NCI-H1694 (cell line): Measurements from ENCODE around the gene CCDC122.

Experiments
- DNase-seq: peaks from one replicate; lab custom pipeline; 2025; lab: John Stamatoyannopoulos, UW

CCDC122 gene

DNA sequence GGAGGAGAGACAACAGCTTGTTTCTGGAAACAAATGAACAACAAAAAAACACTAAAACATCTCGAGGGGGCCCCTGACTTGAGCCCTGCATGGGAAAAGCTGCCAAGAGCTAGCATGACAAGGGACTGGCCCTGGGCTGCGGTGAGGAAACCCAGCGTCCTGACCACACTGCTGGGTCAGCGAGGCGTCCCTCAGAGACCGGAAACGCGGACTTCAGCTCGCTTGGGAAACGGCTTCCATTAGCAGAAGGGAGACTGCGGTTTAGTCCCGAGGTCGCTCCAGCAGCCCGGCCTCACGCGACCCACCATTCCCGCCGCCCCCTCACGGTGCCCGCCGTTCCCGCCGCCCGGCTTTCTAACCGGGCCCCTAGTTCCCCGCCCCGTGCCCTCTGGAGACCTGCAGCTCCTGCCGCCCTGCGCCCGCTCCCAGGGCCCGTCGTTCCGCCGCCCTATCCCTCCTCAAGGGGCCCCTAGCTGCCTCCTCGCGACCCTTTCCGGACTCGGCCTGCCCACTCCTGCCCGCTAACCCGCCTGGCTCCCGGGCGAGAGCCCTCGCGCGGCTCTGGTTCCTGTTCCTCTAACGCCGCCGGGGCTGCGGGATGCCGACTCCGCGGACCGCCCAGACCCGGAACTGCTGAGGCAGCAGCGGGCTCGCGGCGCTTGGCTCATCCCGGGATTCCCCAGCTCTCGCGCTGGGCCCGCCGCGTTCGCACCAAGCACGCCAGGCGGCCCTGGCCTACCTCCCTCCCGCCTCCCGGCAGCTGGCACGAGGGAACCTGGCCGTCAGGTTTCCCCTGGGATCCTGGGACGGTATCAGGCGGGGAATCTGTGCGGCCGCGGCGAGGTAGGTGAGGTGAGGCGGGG lies at the start of gene CCDC122:
CCDC122 (minus strand) TSS at position 849 of the 863 bp plus-strand sequence. CDS start 10,364 bp downstream, outside the sequence.
- no peak for DNase-seq

DNA sequence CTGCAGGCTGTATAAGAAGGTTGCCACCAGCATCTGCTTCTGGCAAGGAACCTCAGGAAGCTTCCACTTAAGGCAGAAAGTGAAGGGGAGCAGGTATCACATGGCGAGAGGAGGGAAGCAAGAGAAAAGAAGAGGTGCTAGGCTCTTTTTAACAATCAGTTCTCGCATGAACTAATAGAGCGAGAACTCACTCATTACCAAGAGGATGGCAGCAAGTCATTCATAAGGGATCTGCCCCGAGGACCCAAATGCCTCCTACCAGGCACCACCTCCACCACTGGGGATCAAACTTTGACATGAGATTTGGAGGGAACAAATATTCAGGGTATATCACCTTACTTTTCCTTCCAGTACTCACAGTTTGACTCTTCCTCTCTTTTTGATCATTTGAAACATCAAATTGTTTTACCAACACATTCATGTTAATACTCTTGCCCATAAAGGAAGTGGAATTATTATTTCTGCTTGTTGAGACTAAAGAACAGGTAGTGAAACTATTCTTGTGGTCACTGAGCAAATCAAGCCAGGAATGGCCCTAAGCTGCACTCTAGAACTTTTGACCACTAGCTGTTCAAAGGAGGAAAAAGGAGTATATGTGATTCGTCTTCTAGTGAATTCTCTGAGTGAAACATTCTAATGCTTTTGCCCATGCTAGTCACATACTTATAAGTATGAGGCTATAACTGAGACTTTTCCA lies 45.2 kb upstream of the CCDC122 start:
- no peak for DNase-seq

GRCh38 chr13:43920965-43921674 lies 41.6 kb upstream of the CCDC122 start:
- no peak for DNase-seq

GRCh38 chr13:43918636-43919035 lies 39.1 kb upstream of the CCDC122 start:
- DNase-seq, result no peak

DNA sequence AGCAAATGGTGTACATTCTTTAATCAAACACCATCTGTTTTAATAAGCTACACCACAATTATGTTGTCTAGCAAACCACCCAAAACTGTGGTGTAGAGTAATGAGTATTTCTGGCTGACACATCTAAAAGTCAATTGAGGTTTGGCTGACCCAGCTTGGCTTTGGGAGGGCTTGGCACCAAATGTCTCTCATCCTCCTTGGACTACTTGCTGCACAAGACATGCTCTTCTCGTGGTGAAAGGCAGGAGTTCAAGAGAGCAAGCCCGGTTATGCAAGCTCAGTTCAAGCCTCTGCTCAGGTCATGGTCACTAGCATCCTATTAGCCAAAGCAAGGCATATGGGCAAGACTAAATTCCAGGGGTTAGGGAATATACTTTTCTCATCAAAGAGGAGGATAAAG lies 37.3 kb upstream of the CCDC122 start:
- no peak for DNase-seq

DNA sequence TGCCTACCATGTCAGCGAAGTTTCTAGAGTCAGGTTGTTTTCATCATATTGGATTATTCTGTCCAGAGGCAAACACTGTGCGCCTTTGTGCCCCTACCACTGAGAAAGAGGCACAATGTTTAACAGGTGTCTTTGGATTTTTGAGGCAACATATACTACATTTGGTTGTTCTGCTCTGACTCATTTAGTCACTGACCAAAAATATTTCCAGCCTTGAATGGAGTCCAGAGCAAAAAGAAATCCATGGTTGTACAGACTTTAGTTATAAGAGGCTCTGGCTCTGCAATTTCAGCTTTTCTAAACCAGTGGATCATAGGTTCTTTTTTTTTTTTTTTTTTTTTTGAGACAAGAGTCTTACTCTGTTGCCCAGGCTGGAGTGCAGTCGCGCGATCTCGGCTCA lies 35.9 kb upstream of the CCDC122 start:
- DNase-seq, result no peak

DNA sequence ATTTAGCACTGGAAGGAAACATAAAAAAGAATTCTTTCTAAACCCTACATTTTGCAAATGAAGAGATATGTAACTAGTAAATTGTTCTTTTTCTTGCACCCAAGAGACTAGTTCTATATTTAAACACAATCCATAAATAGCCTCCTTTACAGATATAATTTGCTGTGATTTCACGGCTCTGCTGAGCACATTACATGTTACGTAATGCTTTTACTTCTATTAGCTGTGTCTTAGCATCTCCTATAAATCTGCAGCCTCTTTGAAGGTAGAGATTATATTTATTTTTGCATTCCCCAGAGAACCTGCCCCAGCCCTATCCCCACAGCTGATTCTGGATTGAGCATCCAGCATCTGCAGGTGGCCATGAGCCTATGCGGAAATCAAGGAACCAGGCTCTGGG lies 32.3 kb upstream of the CCDC122 start:
- no peak for DNase-seq

GRCh38 chr13:43911278-43911677 lies 31.7 kb upstream of the CCDC122 start:
- no peak for DNase-seq

- DNase-seq, result no peak
These were observed 31.3 kb upstream of the CCDC122 start for GRCh38 chr13:43910856-43911255.

DNA sequence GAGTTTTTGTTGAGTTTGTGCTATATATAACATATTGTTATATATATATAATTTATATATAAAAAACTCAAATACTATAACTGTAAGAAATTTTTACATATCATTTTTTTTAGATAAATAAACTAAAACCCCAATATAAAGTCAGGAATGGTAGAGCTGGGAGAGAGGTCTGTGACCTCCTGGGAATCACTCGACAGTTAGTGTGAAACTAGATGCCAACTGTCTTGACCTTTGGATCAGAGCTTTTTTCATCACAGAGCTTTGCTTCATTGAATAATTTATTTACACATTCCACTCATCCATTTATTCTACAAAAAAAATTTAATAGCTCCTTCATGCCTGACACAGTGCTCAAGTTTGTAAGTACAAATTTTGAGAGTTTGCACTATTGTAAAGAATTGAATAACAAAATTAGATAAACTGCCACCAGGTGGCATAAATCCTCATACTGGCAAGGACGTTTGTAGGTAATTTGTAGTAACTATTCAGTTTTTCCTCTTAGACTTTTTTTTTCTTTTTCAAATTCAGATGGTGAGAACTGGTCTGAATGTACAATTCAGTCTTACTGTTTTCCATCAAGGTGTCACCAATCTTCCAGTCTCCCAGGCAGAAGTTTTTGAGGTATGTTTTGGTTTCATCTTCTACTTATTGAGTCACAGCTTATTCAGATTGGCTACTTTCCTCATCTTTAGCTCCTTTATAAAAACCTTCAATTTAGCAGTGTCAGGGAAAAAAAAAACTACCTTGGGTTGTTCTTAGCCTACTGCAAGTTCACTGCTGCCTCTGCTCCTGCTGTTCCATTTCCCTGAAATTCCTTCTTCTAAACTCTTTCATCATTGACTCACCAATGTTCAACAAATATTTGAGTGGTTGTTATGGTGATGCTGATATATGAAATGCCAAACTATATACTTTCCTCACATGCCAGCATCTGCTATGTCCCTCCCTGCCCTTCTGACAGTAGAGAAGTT lies 28.9 kb upstream of the CCDC122 start:
- peak; percentile 32 for DNase-seq

DNA sequence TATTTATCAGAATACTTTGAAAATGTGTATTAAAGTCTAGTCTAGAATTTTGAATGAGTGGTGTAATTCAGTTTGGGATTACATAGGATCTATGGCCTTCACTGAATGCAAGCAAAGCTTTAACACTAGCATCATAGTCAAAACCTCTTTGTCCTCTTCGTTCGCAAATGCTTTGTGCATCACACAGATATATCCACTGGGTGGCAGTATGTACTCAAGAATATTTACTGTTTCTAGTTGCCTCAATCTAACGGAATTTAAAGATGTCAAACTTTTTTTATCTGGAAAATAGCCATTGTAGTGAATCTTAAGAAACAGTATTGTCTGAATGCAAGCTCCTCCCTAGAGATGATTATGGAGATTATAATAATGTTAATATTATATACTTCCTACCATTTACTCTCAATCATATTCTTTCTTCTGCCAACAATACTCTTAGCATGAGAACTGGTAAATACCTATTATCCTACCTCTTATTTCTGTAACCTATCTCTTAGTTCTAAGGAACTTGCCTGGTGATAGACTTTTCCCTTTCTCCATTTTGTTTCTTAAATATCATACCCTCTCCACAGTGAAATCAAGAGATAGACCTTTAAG lies 26.0 kb upstream of the CCDC122 start:
- peak; percentile 84 for DNase-seq

DNA sequence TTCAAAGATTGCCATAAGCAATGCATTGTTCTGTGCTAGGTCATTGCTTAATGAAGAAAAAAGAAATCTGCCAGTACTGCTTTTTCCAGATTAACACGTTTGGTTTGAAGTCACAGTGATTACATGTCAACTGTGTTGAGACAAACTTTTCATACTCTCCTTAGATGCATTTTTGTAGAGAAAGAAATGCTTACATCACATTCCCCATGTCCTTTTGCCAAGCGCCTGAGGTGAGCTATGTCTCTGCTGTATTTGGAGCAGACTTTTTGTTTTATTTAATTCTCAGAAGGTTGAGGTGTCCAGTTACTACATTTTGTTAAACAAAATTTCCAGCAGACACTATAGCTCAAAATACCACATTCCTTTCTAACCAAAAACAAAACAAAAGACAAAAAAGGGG lies 16.4 kb upstream of the CCDC122 start:
- DNase-seq, result no peak

- no peak for DNase-seq
These were observed 14.9 kb upstream of the CCDC122 start for GRCh38 chr13:43894438-43894837.

DNA sequence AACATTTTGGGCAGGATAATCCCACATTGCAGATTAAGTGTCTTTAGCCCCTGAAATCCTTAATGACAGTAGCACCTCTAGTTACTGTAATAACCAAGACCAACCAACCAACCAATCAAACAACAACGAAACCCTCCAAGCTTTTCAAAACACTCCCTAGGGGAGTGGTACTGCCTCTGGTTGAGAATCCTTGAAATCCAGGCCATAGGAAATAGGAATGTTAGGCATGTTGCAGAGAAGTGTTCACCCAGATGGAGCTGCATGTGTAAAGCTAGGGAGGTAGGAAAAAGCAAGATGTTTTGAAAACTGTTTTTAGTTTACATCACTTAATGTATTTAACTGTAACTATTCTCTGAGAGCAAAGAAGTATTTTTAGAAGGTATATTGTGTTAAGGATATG lies 4.7 kb upstream of the CCDC122 start:
- no peak for DNase-seq

DNA sequence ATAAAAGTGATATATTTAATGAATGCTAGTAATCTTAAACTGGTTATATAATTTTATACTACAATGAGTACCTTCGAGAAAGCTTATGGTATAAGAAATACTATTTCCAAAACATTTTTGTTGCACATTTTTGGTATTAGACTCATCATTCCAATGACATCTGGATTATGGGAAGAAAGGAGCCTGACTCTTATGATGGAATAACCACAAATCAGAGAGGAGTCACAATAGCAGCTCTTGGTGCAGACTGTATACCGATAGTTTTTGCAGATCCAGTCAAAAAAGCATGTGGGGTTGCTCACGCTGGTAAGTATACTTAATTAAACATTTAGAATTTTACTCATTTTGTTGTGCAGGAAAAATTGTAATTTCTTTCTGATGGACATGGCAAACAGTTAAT lies 4.1 kb upstream of the CCDC122 start:
- no peak for DNase-seq

DNA sequence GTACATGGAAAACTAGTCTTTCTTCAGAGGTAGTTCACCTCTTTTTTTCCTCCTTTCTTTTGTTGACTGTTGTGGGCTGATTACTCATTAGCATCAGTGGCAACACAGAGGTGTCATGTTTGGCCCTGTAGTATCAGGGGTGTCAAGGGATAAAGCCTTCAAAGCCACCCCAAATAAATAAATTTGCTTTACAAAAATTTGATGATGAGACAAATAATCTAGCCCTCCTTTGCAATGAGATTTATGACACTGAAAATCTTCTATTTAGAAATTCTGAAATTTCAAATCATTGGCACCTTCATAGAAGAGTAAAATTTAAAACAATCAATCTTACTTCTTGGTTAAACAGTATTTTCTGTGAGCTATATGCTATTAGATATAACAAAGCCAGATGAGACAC lies 2.0 kb upstream of the CCDC122 start:
- DNase-seq, result no peak

GRCh38 chr13:43880926-43881325 lies 1.4 kb upstream of the CCDC122 start:
- DNase-seq, result no peak

- DNase-seq, result no peak
These were observed 795 bp upstream of the CCDC122 start for GRCh38 chr13:43880214-43880855.

DNA sequence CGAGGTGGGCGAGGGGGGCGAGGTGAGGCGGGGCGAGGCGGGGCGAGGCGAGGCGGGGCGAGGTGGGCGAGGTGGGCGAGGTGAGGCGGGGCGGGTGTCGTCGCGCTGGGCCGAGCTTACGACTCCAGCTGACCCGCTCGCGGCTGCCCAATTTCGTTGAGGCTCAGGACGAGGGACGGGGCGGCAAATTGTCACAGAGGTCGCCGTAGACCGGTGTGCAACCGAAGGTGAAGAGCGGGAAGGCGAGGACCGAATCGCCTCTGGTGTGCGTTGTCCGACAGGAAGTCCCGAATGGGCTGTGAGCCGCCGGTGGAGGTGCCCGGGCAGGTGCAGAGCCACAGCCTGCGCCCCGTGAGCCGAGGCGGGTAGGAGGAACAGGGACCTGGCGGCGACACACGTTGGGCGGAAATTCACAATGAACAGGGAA lies 228 bp upstream of the CCDC122 start, which contains the start of gene LACC1:
LACC1 (plus strand) TSS at position 150 of the 427 bp plus-strand sequence. CDS start 1,082 bp downstream, outside the sequence.
- DNase-seq, result no peak

GRCh38 chr13:43877766-43878165 lies 1.8 kb downstream of the CCDC122 start:
- no peak for DNase-seq
